HG03280 (cell line): ENCODE data around the gene KCTD2.
A peak's percentile ranks its signal among the peaks of the same experiment; 100 is the strongest.

Experiments used
- ATAC-seq: cut with Tn5 transposase; IDR thresholded peaks from one replicate; pipeline ENCODE4 v1.9.1; 2021; ENCODE audit warnings: mild to moderate bottlenecking, moderate library complexity; ENCODE audit not compliant: unreplicated experiment

The KCTD2 gene

GRCh38 chr17:75075597-75076336 is 28.7 kb downstream of the KCTD2 start:
- no peak for ATAC-seq

GRCh38 chr17:75077072-75077495 is 30.1 kb downstream of the KCTD2 start:
- ATAC-seq, result peak; percentile 4

- ATAC-seq, result peak; percentile 47
Observed at GRCh38 chr17:75077496-75078283, 30.7 kb downstream of the KCTD2 start.

DNA sequence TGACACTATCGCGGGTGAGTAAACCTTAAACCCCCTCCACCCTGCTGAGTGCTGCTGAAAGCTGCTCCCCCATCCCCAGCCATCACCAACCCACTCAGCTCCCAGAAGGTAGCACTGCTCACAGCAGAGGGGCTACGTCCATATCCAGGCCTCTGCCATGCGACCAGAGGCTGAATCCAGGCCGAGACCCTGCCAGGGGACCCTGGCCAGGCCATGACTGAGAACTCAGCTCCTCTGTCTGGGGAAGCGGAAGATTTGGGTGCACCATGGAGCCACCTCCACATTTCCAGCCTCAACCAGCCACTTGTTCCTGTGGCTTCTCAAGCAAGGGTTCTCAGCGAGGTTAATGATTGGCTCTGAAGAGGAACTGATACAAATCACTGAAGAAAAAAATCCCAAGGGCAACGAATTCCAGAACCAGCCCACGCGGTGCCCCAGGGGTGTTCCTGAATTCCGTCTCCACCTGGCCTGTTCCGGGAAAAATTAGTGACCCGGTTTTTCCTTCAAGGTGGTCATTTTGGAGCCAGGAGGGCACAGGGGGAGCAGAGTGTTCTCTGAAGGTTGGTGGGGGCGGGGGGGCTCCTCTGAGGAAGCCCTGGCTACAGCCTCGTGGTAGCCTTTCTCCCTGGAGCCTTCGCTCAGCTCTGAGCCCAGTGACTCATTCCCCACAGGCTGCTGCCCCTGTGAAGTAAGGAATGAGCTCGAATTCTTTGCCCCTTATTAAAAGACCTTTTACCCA is 31.4 kb downstream of the KCTD2 start:
- no peak for ATAC-seq

DNA sequence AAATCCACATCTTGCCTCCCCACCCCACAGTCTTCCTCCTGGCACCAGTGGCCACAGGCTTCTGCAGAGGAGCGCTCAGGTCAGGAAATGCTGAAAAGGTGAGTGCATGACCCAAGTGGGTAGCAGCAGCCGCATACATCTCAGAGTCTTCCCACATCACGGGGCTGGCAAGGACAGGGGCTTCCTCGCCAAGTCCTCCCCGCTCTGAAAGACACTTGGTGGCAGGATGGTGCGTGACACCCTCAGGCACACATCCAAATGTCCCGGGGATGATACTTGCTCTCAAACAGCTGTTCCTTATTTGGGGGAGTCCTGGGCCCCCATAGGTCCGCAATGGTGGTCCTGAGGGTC is 32.0 kb downstream of the KCTD2 start:
- no peak for ATAC-seq

DNA sequence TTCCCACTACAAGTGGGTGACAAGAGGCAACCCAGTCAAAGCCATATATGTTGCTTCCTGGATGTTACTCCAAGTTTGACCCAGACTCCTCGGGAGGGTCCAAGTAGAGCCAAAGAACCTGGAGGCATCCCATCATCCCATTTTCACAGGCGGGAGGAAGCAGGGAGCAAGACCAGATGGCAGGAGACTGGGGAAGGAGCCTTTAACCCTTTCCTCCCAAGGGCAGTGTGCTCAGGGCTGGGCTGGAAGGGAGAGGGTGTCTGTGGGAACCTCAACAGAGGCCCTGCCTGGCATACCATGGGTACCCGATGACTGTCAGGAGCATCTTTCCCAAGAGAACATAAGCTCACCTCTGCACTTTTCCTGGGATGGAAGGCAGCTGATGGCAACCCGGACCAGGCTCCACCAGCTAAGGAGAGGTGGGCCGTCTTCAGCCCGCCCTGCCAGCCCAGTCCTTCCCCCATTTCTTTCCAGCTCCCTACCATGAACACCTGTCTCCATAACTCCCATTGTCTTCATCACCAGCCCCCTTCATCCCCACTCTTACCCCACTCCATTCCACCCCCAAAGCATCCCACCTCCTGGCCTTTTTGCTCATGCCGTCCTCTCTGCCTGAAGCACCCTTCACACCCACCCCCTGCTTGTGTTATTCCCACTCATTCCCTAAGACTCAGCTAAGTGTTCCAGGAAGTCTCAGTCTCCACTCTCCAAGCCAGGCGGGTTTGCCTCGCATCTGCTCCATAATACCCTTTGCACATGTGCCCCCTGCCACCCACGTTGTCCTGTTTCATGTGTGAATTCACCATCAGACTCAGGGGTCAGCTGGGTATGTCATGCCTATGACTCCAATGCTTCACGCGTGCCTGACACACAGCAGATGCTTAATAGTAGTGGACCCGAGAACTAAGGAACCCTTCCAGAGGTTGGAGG is 34.9 kb downstream of the KCTD2 start:
- ATAC-seq, result no peak

GRCh38 chr17:75082683-75083082 is 35.7 kb downstream of the KCTD2 start:
- ATAC-seq, result no peak

GRCh38 chr17:75084039-75084660 is 37.1 kb downstream of the KCTD2 start:
- ATAC-seq, result no peak

GRCh38 chr17:75086496-75087181 is 39.6 kb downstream of the KCTD2 start:
- ATAC-seq, result no peak

DNA sequence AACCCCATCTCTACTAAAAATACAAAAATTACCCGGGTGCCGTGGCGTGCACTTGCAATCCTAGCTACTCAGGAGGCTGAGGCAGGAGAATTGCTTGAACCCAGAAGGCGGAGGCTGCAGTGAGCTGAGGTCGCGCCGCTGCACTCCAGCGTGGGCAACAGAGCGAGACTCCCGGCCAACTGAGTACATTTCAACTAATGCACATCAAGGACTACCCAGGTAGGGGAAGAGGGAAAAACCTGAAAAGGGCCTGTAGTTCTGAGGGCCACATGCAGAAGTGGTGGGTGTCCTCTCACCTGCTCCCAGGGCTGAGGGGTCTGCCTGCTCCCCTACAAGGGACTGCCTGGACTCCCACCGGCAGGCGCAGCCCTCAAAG is 40.1 kb downstream of the KCTD2 start:
- no peak for ATAC-seq

GRCh38 chr17:75087558-75088453 is 40.8 kb downstream of the KCTD2 start, which contains the start of gene SLC16A5:
Gene SLC16A5, plus strand, starts transcription at chr17:75087954. Its CDS starts 5,683 bp downstream, at chr17:75093637.
- no peak for ATAC-seq

DNA sequence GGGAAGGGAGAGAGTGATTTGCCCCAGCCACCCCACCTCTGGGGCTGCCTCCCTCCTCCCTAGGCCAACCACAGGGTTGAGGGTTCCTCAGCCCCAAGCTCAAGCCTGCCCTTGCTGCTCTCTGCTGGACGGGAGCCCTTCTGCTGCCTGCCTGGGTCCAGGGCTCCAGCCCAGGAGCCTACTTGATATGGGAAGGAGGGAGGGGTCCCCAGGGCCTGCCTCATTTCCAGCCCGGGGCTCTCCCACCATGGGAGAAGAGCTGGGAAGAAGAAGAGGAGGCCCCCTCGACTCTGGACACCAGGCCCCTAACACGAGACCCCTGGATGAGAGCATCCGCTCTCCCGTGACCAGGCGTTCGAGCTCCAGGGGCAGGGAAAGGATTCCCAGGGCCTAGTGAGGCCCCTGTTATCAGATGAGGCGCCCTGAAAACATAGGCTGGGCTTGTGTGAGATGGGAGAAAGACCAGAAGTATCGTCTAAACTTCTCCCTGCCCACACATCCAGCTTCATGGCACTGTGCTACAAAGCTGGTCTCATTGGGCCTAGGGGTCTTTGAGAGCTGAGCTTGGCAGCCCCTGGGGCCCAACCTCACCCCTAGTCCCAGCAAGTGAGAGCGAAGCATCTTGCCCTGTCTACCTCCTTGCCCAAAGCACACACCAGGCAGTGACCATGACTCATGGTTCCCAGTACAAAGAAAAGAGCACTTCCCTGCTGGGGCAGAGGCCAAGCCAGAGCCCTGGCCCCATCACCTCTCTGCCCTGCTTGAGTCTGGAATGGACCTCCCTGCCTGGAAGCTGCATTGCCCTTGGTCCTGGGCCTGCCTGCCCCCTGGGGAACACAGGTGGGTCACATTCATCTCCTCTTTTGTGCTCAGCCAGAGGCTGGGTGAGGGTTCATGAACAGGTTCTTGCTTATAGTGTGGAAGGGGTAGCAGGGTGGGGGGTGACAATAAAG is 41.7 kb downstream of the KCTD2 start:
- no peak for ATAC-seq

- ATAC-seq, result no peak
Observed at GRCh38 chr17:75090871-75091854, 44.1 kb downstream of the KCTD2 start.

- ATAC-seq, result no peak
Observed at GRCh38 chr17:75091855-75092327, 44.9 kb downstream of the KCTD2 start.

GRCh38 chr17:75093548-75094158 is 46.6 kb downstream of the KCTD2 start:
- no peak for ATAC-seq
